ENCODE results near the gene PDCD11. TPM values are rescaled to one million over a fixed set of nuclear protein-coding genes. Genes with fewer than 3 reads are reported as not detected.

PDCD11 gene
- total RNA-seq, 1 experiment from 2014 or later: 44.2 TPM

- no peak for DNase-seq (ENCODE audit: low read depth)
Observed at GRCh38 chr10:103449208-103450144, 53.0 kb downstream of the PDCD11 start.

GRCh38 chr10:103450201-103450695 lies 53.8 kb downstream of the PDCD11 start:
- no peak for DNase-seq (ENCODE audit: low read depth)

DNA sequence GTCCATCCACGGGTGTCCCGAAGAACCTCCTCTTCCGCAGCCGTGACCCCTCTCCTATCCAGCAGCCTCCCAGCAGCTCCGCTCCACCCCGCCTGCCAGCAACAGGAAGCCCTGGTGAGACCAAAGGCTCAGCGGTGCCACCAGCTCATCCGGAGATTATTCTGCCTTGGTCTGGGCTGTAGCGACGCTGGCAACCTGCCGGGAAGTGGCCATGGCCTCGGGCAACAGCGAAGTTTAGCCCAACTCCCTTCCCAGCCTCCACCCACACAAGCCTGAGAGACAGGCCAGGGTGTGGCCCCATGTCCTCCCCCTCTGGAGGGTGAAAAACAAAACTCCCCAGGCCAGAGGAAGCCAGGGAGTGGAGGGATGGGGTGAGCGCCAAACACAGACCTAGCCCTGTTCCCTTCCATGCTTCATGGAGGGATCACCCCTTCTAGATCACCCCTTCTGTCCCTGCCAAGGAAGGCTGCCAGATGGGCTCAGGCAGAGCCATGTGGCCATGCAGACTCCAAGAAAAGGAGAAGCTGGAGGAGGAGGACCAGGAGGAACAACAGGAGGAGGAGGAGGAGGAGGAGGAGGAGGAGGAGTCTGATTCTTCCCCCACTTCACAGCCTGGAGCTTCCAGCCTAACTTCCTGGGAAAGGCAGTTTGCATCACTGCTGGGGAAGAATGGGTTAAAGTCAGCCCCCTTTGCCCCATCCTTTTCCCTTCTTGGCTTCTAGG lies 54.8 kb downstream of the PDCD11 start:
- peak; percentile 69 for DNase-seq (ENCODE audit: low read depth)

DNA sequence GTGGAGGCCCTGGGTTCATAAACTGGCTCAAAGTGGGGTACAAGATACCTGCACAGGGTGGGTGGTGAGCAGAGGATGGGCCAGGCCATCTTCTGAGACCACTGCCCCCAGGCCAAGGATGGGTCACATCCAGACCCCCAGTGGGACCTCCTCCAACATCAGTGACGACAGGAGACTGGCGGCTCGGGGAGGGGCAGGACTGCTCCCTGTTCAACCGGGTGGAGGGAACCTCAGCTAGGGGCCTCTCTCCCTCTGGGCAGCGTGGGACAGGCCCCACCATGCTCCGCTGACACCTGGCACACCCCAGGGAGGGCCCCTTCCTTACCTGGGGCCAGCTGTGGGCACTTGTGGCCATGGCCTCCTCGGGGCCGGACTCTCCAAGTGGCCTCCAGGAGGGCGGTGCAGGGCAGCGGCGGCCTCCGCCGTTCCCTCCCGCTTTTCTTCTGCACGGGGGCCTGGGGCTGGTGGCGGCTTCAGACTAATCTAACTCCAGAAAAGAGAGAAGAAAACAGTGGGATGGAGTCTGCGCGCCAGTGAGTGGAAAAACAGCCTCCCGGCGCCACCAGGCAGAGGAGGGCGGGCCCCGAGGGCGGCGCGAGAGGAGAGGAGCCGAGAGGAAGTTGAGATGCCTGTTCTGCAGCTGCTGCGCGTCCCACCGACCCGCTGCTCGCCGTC lies 55.5 kb downstream of the PDCD11 start, which contains the start of gene CALHM2:
TSS of gene CALHM2 (minus strand) at position 540 of the 675 bp plus-strand sequence. CDS start 2,429 bp downstream, outside the sequence.
- DNase-seq (ENCODE audit: low read depth): peak; percentile 64

GRCh38 chr10:103452506-103453230 lies 56.2 kb downstream of the PDCD11 start:
- DNase-seq (ENCODE audit: low read depth): no peak

GRCh38 chr10:103454026-103454425 lies 57.6 kb downstream of the PDCD11 start:
- no peak for DNase-seq (ENCODE audit: low read depth)

GRCh38 chr10:103455235-103455634 lies 58.8 kb downstream of the PDCD11 start:
- no peak for DNase-seq (ENCODE audit: low read depth)

- no peak for DNase-seq (ENCODE audit: low read depth)
Observed at GRCh38 chr10:103456074-103456660, 59.7 kb downstream of the PDCD11 start.

- no peak for DNase-seq (ENCODE audit: low read depth)
Observed at GRCh38 chr10:103457176-103457712, 60.8 kb downstream of the PDCD11 start.

GRCh38 chr10:103457896-103458583 lies 61.6 kb downstream of the PDCD11 start:
- DNase-seq (ENCODE audit: low read depth): no peak

- no peak for DNase-seq (ENCODE audit: low read depth)
Observed at GRCh38 chr10:103458720-103459119, 62.3 kb downstream of the PDCD11 start, which contains the start of gene CALHM1. Gene CALHM1, minus strand, starts transcription at chr10:103458900. Its CDS starts 149 bp downstream, at chr10:103458751.

DNA sequence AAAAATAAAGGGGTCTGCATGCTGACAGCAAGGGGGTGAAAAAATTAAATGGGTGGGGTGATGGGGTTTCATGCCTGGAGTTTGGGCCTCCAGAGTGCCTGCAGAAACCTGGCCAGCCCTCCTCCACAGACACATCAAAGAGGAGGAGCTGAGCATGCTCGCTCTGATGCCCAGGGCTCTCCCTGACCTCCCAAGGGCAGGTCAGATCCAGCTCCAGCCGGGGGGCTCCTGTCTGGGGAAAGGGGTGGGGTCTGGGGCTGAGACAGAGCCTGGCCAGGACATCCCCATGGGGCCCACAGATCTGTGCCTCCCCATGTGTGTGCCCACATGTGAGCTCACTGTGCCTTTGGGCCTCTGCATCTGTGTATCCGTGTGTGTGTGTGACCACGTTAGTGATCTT lies 63.2 kb downstream of the PDCD11 start:
- DNase-seq (ENCODE audit: low read depth): no peak

DNA sequence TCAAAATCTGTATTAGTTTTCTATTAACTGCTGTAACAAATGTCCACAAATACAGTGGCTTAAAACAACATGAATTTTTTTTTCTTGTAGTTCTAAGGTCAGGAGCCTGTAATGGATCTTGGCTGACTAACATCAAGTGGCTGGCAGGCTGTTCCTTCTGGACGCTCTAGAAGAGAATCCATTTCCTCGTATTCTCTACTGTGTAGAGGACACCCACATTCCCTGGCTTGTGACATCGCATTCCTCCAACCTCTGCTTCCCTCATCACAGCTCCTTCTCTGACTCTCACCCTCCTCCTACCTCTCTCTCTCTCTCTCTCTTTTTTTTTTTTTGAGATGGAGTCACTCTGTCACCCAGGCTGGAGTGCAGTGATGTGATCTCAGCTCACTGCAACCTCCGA lies 67.1 kb downstream of the PDCD11 start:
- no peak for DNase-seq (ENCODE audit: low read depth)

- no peak for DNase-seq (ENCODE audit: low read depth)
Observed at GRCh38 chr10:103465411-103466179, 69.2 kb downstream of the PDCD11 start.

- DNase-seq (ENCODE audit: low read depth): no peak
Observed at GRCh38 chr10:103466734-103467133, 70.3 kb downstream of the PDCD11 start.

- no peak for DNase-seq (ENCODE audit: low read depth)
Observed at GRCh38 chr10:103467406-103467805, 71.0 kb downstream of the PDCD11 start.

- DNase-seq (ENCODE audit: low read depth): no peak
Observed at GRCh38 chr10:103469201-103469600, 72.8 kb downstream of the PDCD11 start.

- DNase-seq (ENCODE audit: low read depth): peak; percentile 68
Observed at GRCh38 chr10:103470761-103471653, 74.6 kb downstream of the PDCD11 start.
